Measurements from ENCODE around the gene DIP2C. TPM values are rescaled to one million over a fixed set of nuclear protein-coding genes. Genes with fewer than 3 reads are reported as not detected.

Gene DIP2C
- total RNA-seq, 1 experiment from 2014 or later, result 11.0 TPM

GRCh38 chr10:491667-492424, 197.6 kb downstream of the DIP2C start (continued):
- TF ChIP-seq E2F1 (CRISPR knock-in tag; IDR thresholded peaks at IDR 0.05), result no peak
- TF ChIP-seq TCF7 (CRISPR knock-in tag; IDR thresholded peaks at IDR 0.05; ENCODE audit: low read depth), result no peak

GRCh38 chr10:490891-491571, 198.4 kb downstream of the DIP2C start:
- no peaks in the 10 kb centered on the region for H3K36me3 Mint-ChIP-seq
- H3K4me3 Mint-ChIP-seq, result no peak overlapping the region
- 0 out of 2 replicates have a peak overlapping the region, but pooled peaks have one; percentile 34 for H3K27ac Mint-ChIP-seq
- H3K27me3 Mint-ChIP-seq (ENCODE audit: low read depth), result peaks cover 8% of the 10 kb centered on the region
- peak; percentile 71 for ATAC-seq
- CTCF ChIA-PET, result interaction anchor here (0.8 to 1.4 kb wide), 2 partner anchors 299 to 320 kb away, joined by 3 to 4 read pairs; no protein-coding TSS in a partner anchor
- POLR2A ChIA-PET, result interaction anchor here (0.5 kb wide), 1 partner anchor 197 kb away, joined by 3 read pairs; no protein-coding TSS in a partner anchor
- H3K4me1 Mint-ChIP-seq, result peaks cover 47% of the 10 kb centered on the region
- TF ChIP-seq E2F5 (CRISPR knock-in tag; IDR thresholded peaks at IDR 0.05) (no peak), USF2 (CRISPR knock-in tag; IDR thresholded peaks at IDR 0.05) (no peak), SOX15 (CRISPR knock-in tag; IDR thresholded peaks at IDR 0.05) (no peak), RELA (CRISPR knock-in tag; IDR thresholded peaks at IDR 0.05; ENCODE audit: borderline replicate concordance) (no peak), ZMAT4 (CRISPR knock-in tag; IDR thresholded peaks at IDR 0.05) (no peak), ARID4B (CRISPR knock-in tag; IDR thresholded peaks at IDR 0.05; ENCODE audit: borderline replicate concordance) (no peak), TEAD4 (CRISPR knock-in tag; IDR thresholded peaks at IDR 0.05) (no peak)
- no peaks in the 10 kb centered on the region for H3K9me3 Mint-ChIP-seq
- DNase-seq (ENCODE audit: low spot score), result no peak

GRCh38 chr10:490256-490655, 199.2 kb downstream of the DIP2C start:
- Mint-ChIP-seq H3K4me3 (no peak overlapping the region), H3K4me1 (peaks cover 55% of the 10 kb centered on the region), H3K27me3 (ENCODE audit: low read depth) (peaks cover 15% of the 10 kb centered on the region), H3K27ac (peak overlapping the region; percentile 28), H3K36me3 (no peaks in the 10 kb centered on the region), H3K9me3 (no peaks in the 10 kb centered on the region)
- ATAC-seq (no peak), DNase-seq (ENCODE audit: low spot score) (no peak)
- CTCF ChIA-PET, result no interaction called here
- POLR2A ChIA-PET, result no interaction called here
- TF ChIP-seq CTCF (IDR thresholded peaks at IDR 0.05), result no peak
- no peak for TF ChIP-seq NR3C1 (CRISPR knock-in tag; conservative IDR thresholded peaks at IDR 0.05; ENCODE audit: low read depth)
- TF ChIP-seq TP53 (CRISPR knock-in tag; IDR thresholded peaks at IDR 0.05), result no peak
- TF ChIP-seq MAX (CRISPR knock-in tag; IDR thresholded peaks at IDR 0.05), result no peak
- no peak for TF ChIP-seq NFYB (CRISPR knock-in tag; conservative IDR thresholded peaks at IDR 0.05; ENCODE audit: low read depth)
- TF ChIP-seq ZNF232 (CRISPR knock-in tag; IDR thresholded peaks at IDR 0.05), result no peak
- TF ChIP-seq ESRRA (CRISPR knock-in tag; IDR thresholded peaks at IDR 0.05; ENCODE audit: borderline replicate concordance), result no peak
- no peak for TF ChIP-seq SMAD3 (CRISPR knock-in tag; IDR thresholded peaks at IDR 0.05; ENCODE audit: borderline replicate concordance)
- no peak for TF ChIP-seq NFATC4 (CRISPR knock-in tag; IDR thresholded peaks at IDR 0.05)
- no peak for TF ChIP-seq MYBL2 (CRISPR knock-in tag; IDR thresholded peaks at IDR 0.05)
- TF ChIP-seq E2F4 (CRISPR knock-in tag; IDR thresholded peaks at IDR 0.05; ENCODE audit: borderline replicate concordance, low read depth), result no peak
- no peak for TF ChIP-seq OVOL2 (CRISPR knock-in tag; IDR thresholded peaks at IDR 0.05; ENCODE audit: borderline replicate concordance)

All from WTC11 (cell line).